Fibroblast of skin of abdomen (primary cell): Measurements from ENCODE around the gene RAB5IF.
"Not testable (repeated sequence)": the region's sequence is repeated elsewhere in the genome, so short reads cannot be mapped to it uniquely, and the experiment has no call there.

Experiments
- DNase-seq: peaks from one replicate; pipeline ENCODE4 v3.0.0-alpha.2; 2013

Gene RAB5IF

DNA sequence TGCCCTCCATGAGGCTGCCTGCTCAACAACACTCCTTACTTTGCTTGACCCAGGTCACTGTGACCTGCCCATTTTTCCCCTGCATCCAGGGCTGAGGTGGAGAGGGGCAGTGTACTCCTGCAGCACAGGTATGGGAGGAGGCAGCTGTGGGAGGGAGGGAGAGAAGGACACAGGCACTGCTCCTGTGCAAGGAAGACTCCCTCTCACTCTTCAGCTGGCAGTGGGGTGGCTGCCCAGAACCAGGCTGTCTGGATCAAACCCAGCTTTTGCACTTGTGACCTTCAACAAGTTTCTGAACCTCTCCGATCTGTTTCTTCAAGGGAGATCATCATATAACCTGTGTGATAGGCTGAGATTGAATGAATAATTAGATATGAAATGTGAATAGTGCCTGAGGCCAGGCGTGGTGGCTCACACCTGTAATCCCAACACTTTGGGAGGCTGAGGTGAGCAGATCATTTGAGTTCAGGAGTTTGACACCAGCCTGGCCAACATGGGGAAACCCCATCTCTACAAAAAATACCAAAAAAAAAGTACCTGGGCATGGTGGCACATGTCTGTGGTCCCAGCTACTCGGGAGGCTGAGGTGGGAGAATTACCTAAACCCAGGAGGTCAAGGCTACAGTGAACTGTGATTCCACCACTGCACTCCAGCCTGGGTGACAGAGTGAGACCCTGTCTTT, 18.1 kb upstream of the RAB5IF start:
- no peak for DNase-seq

- no peak for DNase-seq
Observed at GRCh38 chr20:36591281-36591680, 14.3 kb upstream of the RAB5IF start.

DNA sequence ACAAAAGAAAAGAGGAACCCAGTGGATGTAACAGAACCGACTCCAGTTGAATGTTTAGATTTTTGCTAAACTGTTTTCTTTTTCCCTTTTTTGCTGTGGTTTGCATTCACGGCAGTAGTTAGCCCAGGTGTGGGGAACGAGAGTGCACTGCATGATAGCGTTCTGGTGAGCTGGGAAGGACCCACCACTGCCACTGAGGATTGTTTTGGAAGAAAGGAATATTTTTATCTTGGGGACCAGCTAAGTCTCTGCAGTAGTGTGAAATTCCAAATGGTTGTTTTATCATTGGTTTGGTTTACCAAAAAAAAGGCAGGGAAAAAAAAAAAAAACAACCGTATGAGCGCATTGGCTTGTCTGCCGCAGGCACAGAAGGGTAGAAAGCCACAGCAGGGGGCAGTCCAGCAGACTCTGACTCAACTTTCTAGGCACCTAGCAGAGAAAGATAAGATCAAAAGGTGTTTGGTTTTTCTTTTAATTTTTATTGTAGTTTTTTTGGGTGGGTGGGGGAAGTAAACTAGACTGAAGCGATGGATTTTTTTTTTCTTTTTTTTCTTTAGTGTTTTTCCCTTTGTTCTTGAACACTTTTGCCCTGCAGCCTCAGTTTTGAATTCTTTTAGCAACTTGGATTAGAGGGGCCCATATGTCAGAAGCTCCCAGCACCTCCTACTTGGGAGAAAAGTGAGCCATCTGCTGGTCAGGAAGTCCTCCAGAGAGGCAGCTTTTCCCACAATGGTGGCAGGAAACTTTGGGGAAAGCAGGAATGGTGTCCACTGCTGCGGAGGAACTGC, 13.5 kb upstream of the RAB5IF start:
- peak; percentile 40 for DNase-seq

DNA sequence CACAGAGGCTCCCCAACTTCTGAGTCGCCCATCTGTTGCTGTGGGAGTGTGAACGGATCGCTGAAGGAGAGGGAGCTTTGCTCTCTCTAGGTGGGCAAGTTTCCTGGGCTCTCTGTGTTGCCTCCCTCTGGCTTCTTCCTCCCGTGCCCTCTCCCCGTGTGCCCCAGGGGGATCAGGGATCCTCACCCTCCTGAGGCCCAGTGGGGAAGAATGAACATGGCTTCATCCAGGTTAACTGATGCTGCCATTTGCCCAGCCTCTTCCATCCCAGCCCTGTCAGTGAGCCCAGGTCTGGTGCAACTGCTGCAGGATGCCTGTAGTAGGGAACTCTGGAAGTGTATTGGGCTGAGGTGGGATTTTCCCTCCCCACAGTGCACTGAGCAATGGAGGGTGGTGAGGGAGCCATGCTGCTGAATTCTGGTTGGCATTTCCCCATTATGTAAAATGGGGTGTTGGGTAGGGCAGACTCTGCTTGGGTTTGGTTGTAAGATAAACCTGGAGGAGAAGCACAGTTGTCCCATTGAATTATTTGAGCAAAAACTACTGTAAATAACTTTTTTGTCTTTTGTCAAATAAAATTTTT, 12.1 kb upstream of the RAB5IF start:
- no peak for DNase-seq

GRCh38 chr20:36599912-36600345, 5.7 kb upstream of the RAB5IF start:
- no peak for DNase-seq

- DNase-seq: no peak
Observed at GRCh38 chr20:36601540-36601939, 4.0 kb upstream of the RAB5IF start.

GRCh38 chr20:36604952-36605398, 604 bp upstream of the RAB5IF start:
- DNase-seq: no peak

GRCh38 chr20:36606158-36607066, 833 bp downstream of the RAB5IF start:
- no peak for DNase-seq

- no peak for DNase-seq
Observed at GRCh38 chr20:36607586-36608387, 2.2 kb downstream of the RAB5IF start.

DNA sequence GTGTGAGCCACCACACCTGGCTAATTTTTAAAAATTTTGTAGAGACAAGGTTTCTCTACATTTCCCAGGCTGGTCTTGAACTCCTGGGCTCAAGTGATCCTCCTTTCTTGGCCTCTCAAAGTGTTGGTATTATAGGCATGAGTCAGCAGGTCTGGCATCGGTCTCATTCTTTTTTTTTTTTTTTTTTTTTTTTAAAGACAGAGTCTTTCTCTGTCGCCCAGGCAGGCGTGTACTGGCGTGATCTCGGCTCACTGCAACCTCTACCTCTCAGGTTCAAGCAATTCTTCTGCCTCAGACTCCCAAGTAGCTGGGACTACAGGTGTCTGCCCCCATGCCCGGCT, 2.8 kb downstream of the RAB5IF start:
- not testable (repeated sequence) for DNase-seq

DNA sequence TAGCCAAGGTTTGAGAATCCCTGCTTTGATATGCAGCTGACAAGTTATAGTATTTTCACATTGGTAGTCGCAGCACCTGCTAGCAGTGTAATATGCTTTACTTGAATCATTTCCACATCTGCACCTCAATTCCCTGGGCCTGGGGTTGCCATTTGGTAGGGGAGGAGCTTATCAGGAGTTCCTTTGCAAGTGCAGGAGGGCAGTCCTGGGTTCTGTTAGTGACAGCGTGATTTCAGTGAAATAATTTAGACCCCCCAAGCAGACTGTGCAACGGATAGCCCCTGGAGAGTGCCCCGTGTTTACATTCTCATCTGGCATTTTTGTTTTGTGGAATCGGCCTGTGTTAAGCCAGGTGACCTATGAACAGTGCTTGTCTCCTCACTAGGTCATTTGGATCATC, 6.0 kb downstream of the RAB5IF start:
- no peak for DNase-seq

DNA sequence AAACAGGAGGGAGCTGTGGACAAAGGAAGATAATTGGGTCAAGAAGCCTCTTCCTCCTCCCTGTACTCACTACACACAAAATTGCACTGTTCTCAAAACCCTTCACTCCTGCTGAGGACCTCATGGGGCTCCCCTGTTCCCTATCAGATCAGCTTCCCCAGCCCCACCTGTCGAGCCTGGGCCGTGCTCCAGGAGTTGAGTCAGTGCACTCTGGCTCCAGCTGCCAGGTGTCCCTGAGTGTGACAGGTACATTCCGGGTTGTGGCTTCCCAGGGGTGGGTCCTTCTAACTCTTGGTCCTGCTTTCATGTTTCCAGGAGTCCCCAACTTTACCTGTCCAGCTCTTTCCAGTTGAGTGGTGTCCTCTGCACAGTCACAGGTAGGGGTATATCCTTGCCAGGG, 8.4 kb downstream of the RAB5IF start:
- DNase-seq: no peak

GRCh38 chr20:36614781-36615557, 9.4 kb downstream of the RAB5IF start:
- DNase-seq: no peak

- DNase-seq: no peak
Observed at GRCh38 chr20:36620917-36621316, 15.3 kb downstream of the RAB5IF start.

GRCh38 chr20:36623444-36623843, 17.9 kb downstream of the RAB5IF start:
- no peak for DNase-seq

- DNase-seq: no peak
Observed at GRCh38 chr20:36624068-36624943, 18.7 kb downstream of the RAB5IF start.

- no peak for DNase-seq
Observed at GRCh38 chr20:36624944-36625324, 19.4 kb downstream of the RAB5IF start.

DNA sequence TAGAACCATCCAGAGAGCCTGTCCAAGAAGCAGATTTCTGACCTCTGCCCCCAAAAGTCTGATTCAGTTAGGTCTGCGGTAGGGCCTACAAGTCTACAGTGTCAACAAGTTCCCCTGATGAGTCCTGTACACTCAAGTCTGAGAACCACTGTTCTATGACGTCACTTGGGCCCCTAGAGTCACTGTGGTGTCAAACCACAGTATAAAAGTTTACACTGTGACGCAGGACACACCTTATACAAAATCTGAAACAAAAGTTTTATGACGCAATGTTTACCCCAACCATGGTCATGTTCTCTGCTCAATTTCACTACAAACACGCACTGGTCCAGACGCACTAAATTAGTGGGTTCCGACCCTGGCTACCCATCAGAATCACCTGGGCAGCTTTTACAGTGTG, 22.5 kb downstream of the RAB5IF start:
- DNase-seq: no peak

- DNase-seq: no peak
Observed at GRCh38 chr20:36629719-36630681, 24.4 kb downstream of the RAB5IF start.
